ENCODE data around the gene OR6C2.
"Not testable (repeated sequence)": the region's sequence is repeated elsewhere in the genome, so short reads cannot be mapped to it uniquely, and the experiment has no call there.

OR6C2 gene

DNA sequence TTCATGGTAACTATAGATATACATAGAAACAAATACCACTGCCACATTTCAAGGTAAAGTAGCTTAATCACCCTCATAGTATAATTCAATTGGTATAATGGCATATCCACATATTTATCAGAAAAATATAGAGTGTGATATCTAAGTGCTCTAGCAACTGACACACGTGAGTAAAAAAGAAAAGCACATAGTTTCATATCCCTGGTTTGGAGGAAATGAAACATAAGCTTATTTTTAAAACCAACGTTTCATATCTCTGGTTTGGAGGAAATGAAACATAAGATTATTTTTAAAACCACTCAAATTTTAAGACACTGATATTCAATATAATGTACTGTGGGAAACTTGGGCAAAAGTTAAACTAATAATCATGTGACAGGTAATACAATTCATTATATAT is 24.0 kb downstream of the OR6C2 start:
- DNase-seq = no peak
- in situ Hi-C loops (cut with HindIII; ENCODE audit: low pct_ligation_motif_present, low pct_unique_long_range_greater_than_20kb, low sequenced_read_pairs) = no loop called here

DNA sequence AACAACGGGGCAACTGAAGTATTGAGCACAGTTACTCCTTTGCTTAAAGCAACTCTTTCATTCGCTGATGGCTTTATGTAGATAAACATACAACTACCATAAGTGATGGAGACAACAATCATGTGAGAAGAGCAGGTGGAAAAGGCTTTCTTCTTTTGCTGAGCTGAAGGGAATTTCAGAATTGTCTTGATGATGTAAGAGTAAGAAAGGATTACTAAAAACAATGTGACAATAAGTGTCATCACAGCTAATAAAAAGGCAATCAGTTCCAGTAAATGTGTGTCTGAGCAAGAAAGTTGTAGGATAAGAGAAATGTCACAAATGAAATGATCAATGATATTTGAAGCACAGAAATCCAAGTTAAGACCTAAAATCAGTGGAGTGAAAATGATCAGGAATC is 25.4 kb downstream of the OR6C2 start:
- no peak for DNase-seq
- in situ Hi-C loops (cut with HindIII; ENCODE audit: low pct_ligation_motif_present, low pct_unique_long_range_greater_than_20kb, low sequenced_read_pairs) = no loop called here

GRCh38 chr12:55470088-55470829 is 26.4 kb downstream of the OR6C2 start, which contains the start of gene OR6C70:
TSS of gene OR6C70 (minus strand) at chr12:55470138. CDS start at chr12:55470138, 0 bp downstream.
- in situ Hi-C loops (cut with HindIII; ENCODE audit: low pct_ligation_motif_present, low pct_unique_long_range_greater_than_20kb, low sequenced_read_pairs) = no loop called here
- no peak for DNase-seq

- in situ Hi-C loops (cut with HindIII; ENCODE audit: low pct_ligation_motif_present, low pct_unique_long_range_greater_than_20kb, low sequenced_read_pairs) = no loop called here
- no peak for DNase-seq
These were observed 28.4 kb downstream of the OR6C2 start for GRCh38 chr12:55472264-55472663.

- DNase-seq; in situ Hi-C loops (cut with HindIII; ENCODE audit: low pct_ligation_motif_present, low pct_unique_long_range_greater_than_20kb, low sequenced_read_pairs): not testable (repeated sequence)
These were observed 35.3 kb downstream of the OR6C2 start for GRCh38 chr12:55479136-55479535.

DNA sequence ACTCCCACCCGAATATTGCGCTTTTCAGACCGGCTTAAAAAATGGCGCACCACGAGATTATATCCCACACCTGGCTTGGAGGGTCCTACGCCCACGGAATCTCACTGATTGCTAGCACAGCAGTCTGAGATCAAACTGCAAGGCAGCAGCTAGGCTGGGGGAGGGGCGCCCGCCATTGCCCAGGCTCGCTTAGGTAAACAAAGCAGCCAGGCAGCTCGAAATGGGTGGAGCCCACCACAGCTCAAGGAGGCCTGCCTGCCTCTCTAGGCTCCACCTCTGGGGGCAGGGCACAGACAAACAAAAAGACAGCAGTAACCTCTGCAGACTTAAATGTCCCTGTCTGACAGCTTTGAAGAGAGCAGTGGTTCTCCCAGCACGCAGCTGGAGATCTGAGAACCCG is 40.4 kb downstream of the OR6C2 start:
- in situ Hi-C loops (cut with HindIII; ENCODE audit: low pct_ligation_motif_present, low pct_unique_long_range_greater_than_20kb, low sequenced_read_pairs); DNase-seq: not testable (repeated sequence)

DNA sequence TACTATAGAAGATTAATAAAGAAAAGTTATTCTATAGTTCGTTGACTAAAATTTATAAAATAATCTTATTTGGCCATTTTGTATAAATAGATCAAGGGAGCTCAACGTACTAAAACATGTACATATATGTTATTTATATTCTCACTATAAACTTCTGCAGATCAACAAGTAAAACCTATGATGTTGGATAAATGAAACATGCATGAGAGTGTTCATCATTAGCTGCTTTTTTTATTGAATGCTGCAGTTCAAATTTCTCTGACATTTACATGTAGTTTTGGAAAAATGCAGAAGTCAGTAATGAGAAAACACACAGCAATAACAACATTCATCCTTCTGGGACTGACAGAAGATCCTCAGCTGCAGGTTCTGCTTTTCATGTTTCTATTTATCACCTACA is 48.2 kb downstream of the OR6C2 start, which contains the start of gene OR6C68:
Gene OR6C68, plus strand, starts transcription at position 301 of the 400 bp plus-strand sequence. Its CDS starts 0 bp downstream, at position 301.
- DNase-seq = no peak
- in situ Hi-C loops (cut with HindIII; ENCODE audit: low pct_ligation_motif_present, low pct_unique_long_range_greater_than_20kb, low sequenced_read_pairs) = no loop called here

DNA sequence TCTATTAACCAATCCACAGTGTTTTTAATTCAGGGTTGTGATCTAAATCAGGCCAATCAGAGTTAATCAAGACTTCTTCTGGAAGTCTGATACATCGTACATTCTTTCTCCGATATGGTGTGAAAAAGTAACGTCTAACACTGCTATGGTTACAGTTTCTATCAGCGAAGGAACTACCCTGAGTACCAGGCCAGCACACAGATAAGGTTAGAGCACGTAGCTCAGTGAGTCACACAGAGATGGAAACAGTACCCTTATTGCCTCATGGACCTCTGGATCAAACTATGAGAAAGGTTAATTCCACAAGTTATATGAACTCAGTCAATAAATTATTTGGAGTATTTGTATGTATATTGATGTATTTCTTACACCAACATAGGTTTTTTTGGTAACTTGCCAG is 51.6 kb downstream of the OR6C2 start:
- no peak for DNase-seq
- in situ Hi-C loops (cut with HindIII; ENCODE audit: low pct_ligation_motif_present, low pct_unique_long_range_greater_than_20kb, low sequenced_read_pairs) = no loop called here

GRCh38 chr12:55499231-55499630 is 55.4 kb downstream of the OR6C2 start:
- in situ Hi-C loops (cut with HindIII; ENCODE audit: low pct_ligation_motif_present, low pct_unique_long_range_greater_than_20kb, low sequenced_read_pairs) = no loop called here
- DNase-seq = no peak

GRCh38 chr12:55499810-55500252 is 56.0 kb downstream of the OR6C2 start:
- DNase-seq = no peak
- in situ Hi-C loops (cut with HindIII; ENCODE audit: low pct_ligation_motif_present, low pct_unique_long_range_greater_than_20kb, low sequenced_read_pairs) = no loop called here

DNA sequence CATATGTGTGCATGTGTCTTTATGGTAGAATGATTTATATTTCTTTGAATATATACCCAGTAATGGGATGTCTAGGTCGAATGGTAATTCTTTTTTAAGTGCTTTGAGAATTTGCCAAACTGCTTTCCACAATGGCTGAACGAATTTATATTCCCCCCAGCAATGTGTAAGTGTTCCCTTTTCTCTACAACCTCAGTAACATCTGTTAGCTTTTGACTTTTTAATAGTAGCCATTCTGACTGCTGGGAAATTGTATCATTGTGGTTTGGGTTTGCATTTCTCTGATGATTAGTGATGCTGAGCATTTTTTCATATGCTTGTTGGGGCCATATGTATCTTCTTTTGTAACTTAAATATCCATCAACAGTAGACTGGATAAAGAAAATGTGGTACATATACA is 57.7 kb downstream of the OR6C2 start:
- in situ Hi-C loops (cut with HindIII; ENCODE audit: low pct_ligation_motif_present, low pct_unique_long_range_greater_than_20kb, low sequenced_read_pairs) = no loop called here
- DNase-seq = no peak
